IMR-90 (cell line): ENCODE data around the gene XRCC5. TPM values are rescaled to one million over a fixed set of nuclear protein-coding genes. Genes with fewer than 3 reads are reported as not detected.

Source experiments
- ATAC-seq: fragments of 200-7000 bp; cut with Tn5 transposase; 2 replicates; pipeline ENCODE4 v1.9.1; 2020; ENCODE audit warnings: low read depth, mild to moderate bottlenecking, moderate library complexity
- BruUV-seq: library from RNA; stranded (reverse); fragments of 400-500 nt; replicated peaks from 2 replicates; lab custom pipeline; 2021; lab: Mats Ljungman, UMichigan
- CTCF ChIA-PET: fragments of 300-600 bp; formaldehyde crosslinking; extraction: SDS; loops from one replicate; lab custom pipeline; 2021; ENCODE audit warnings: antibody characterized with exemption; lab: Yijun Ruan, JAX
- POLR2A ChIA-PET: fragments of 300-600 bp; sonication (Branson Sonifier 250); formaldehyde crosslinking; loops from one replicate; lab custom pipeline; 2022; ENCODE audit warnings: antibody characterized with exemption; ENCODE audit not compliant: unreplicated experiment; lab: Charles Lee
- DNase-seq: peaks from one replicate; pipeline ENCODE4 v3.0.0; 2013
- H2AFZ ChIP-seq: replicated peaks from 2 replicates; pipeline ENCODE3; 2013; ENCODE audit warnings: low read length, mild to moderate bottlenecking; ENCODE audit not compliant: poor library complexity
- H2AK5ac ChIP-seq: 2 replicates; pipeline ENCODE4 v1.6.1; 2013; ENCODE audit warnings: low read depth, low read length, inconsistent platforms
- H2AK9ac ChIP-seq: replicated peaks from 2 replicates; pipeline ENCODE3; 2013; ENCODE audit warnings: mild to moderate bottlenecking, low read depth, low read length, moderate library complexity; ENCODE audit not compliant: poor library complexity
- H2BK120ac ChIP-seq: 2 replicates; pipeline ENCODE4 v1.6.1; 2013; ENCODE audit warnings: low read depth, low read length, inconsistent platforms
- H2BK15ac ChIP-seq: 3 replicates; pipeline ENCODE4 v1.6.1; 2013; ENCODE audit warnings: low read depth, low read length, inconsistent platforms
- H2BK20ac ChIP-seq: 2 replicates; pipeline ENCODE4 v1.6.1; 2013; ENCODE audit warnings: low read depth, mild to moderate bottlenecking, inconsistent platforms, low read length, moderate library complexity
- H2BK5ac ChIP-seq: 2 replicates; pipeline ENCODE4 v1.6.1; 2013; ENCODE audit warnings: mild to moderate bottlenecking, low read depth, low read length, inconsistent platforms; ENCODE audit not compliant: poor library complexity, severe bottlenecking
- H3K14ac ChIP-seq: replicated peaks from 2 replicates; pipeline ENCODE4 v1.6.1; 2013; ENCODE audit warnings: low read depth, low read length, inconsistent platforms
- H3K18ac ChIP-seq: 2 replicates; pipeline ENCODE4 v1.6.1; 2013; ENCODE audit warnings: low read depth, low read length, control low read depth
- H3K23ac ChIP-seq: 2 replicates; pipeline ENCODE4 v1.6.1; 2013; ENCODE audit warnings: low read depth, low read length, inconsistent platforms
- H3K27ac ChIP-seq: 2 replicates; pipeline ENCODE4 v1.5.1; 2013; ENCODE audit warnings: mild to moderate bottlenecking, control low read depth, low read length; ENCODE audit not compliant: insufficient read depth
- H3K27me3 ChIP-seq: 2 replicates; pipeline ENCODE4 v1.6.1; 2013; ENCODE audit warnings: low read length; ENCODE audit not compliant: control insufficient read depth, insufficient read depth
- H3K36me3 ChIP-seq: 2 replicates; pipeline ENCODE4 v1.6.1; 2013; ENCODE audit warnings: low read length, mixed read lengths; ENCODE audit not compliant: control insufficient read depth, insufficient read depth
- H3K4ac ChIP-seq: 2 replicates; pipeline ENCODE4 v1.6.1; 2013; ENCODE audit warnings: low read depth, low read length, inconsistent platforms
- H3K4me1 ChIP-seq: 2 replicates; pipeline ENCODE4 v1.6.1; 2013; ENCODE audit warnings: low read length, mixed read lengths; ENCODE audit not compliant: control insufficient read depth, insufficient read depth
- H3K4me2 ChIP-seq: 2 replicates; pipeline ENCODE4 v1.6.1; 2013; ENCODE audit warnings: low read depth, mild to moderate bottlenecking, control low read depth, low read length, moderate library complexity
- H3K4me3 ChIP-seq: 2 replicates; pipeline ENCODE4 v1.5.1; 2013; ENCODE audit warnings: low read depth, mild to moderate bottlenecking, control low read depth, low read length, moderate library complexity; ENCODE audit not compliant: insufficient read depth
- H3K56ac ChIP-seq: 2 replicates; pipeline ENCODE4 v1.6.1; 2013; ENCODE audit warnings: low read length, inconsistent platforms; ENCODE audit not compliant: insufficient read depth; ENCODE audit errors: extremely low read depth
- H3K79me1 ChIP-seq, 2 experiments: 2 replicates each; pipeline ENCODE4 v1.6.1; 2013; ENCODE audit warnings: low read length in 2 of 2, inconsistent platforms in 1 of 2, low read depth in 1 of 2
- H3K9ac ChIP-seq: 2 replicates; pipeline ENCODE4 v1.6.1; 2013; ENCODE audit warnings: low read depth, low read length, control low read depth
- H3K9me1 ChIP-seq: 2 replicates; pipeline ENCODE4 v1.6.1; 2013; ENCODE audit warnings: low read length, inconsistent platforms; ENCODE audit not compliant: insufficient read depth
- H3K9me3 ChIP-seq: 2 replicates; pipeline ENCODE4 v1.6.1; 2013; ENCODE audit warnings: low read length; ENCODE audit not compliant: control insufficient read depth, insufficient read depth
- H4K20me1 ChIP-seq: 2 replicates; pipeline ENCODE4 v1.6.1; 2013; ENCODE audit warnings: low read length, inconsistent platforms; ENCODE audit not compliant: insufficient read depth
- H4K5ac ChIP-seq: 2 replicates; pipeline ENCODE4 v1.6.1; 2013; ENCODE audit warnings: mild to moderate bottlenecking, low read depth, low read length, control low read depth
- H4K8ac ChIP-seq, 2 experiments: 2 replicates each; pipeline ENCODE4 v1.6.1; 2013; ENCODE audit warnings: low read depth in 2 of 2, low read length in 2 of 2, control low read depth in 1 of 2, inconsistent platforms in 1 of 2
- H4K91ac ChIP-seq: 2 replicates; pipeline ENCODE4 v1.6.1; 2013; ENCODE audit warnings: low read depth, low read length, inconsistent platforms; ENCODE audit not compliant: insufficient read depth
- BHLHE40 ChIP-seq: fragments of 150-350 bp; IDR thresholded peaks from 2 replicates; pipeline ENCODE4 v1.6.1; 2016; ENCODE audit warnings: mild to moderate bottlenecking, low read depth, low read length
- CEBPB ChIP-seq: IDR thresholded peaks from 2 replicates; pipeline ENCODE4 v1.6.1; 2012; ENCODE audit warnings: low read depth, low read length, improper control_type of control experiment
- FOS ChIP-seq: fragments of 150-350 bp; IDR thresholded peaks from 2 replicates; pipeline ENCODE4 v1.6.1; 2016; ENCODE audit warnings: low read depth, low read length
- MAZ ChIP-seq: IDR thresholded peaks from 2 replicates; pipeline ENCODE4 v1.6.1; 2012; ENCODE audit warnings: low read depth, mild to moderate bottlenecking, low read length, improper control_type of control experiment, moderate library complexity, borderline replicate concordance
- MXI1 ChIP-seq: IDR thresholded peaks from 2 replicates; pipeline ENCODE4 v1.6.1; 2012; ENCODE audit warnings: low read depth, mild to moderate bottlenecking, low read length, moderate library complexity, borderline replicate concordance
- RAD21 ChIP-seq: IDR thresholded peaks from 2 replicates; pipeline ENCODE4 v1.6.1; 2012; ENCODE audit warnings: low read length, improper control_type of control experiment
- RCOR1 ChIP-seq: IDR thresholded peaks from 2 replicates; pipeline ENCODE4 v1.6.1; 2012; ENCODE audit warnings: mild to moderate bottlenecking, low read length, improper control_type of control experiment; ENCODE audit not compliant: insufficient replicate concordance
- WGBS, 2 experiments: methylation state at CpG; one replicate each; pipeline versions ENCODE4 v1.1.5 to v1.1.7; 2013; ENCODE audit warnings: missing lambda C conversion rate in 2 of 2; ENCODE audit not compliant: insufficient read length in 1 of 2; ENCODE audit errors: extremely low coverage in 2 of 2; 5-methylcytosine and 5-hydroxymethylcytosine counted together
- dilution Hi-C: fragments of 300-500 bp; cut with HindIII; formaldehyde crosslinking; loops from one replicate; pipeline ENCODE4 v1.14.3; 2018; ENCODE audit warnings: low sequenced_read_pairs; ENCODE audit not compliant: unreplicated experiment
- in situ Hi-C: fragments of 300-500 bp; cut with MboI; formaldehyde crosslinking; loops from 3 replicates; pipeline ENCODE4 v1.14.3; 2019; ENCODE audit warnings: low sequenced_read_pairs, inconsistent platforms, mixed read lengths
- intact Hi-C: fragments of 100-400 bp; cut with micrococcal nuclease; formaldehyde crosslinking; loops from 2 replicates; pipeline ENCODE4 v1.10.0; 2022
- polyA plus RNA-seq, 3 experiments: library from polyadenylated mRNA; depleted of rRNA; stranded (reverse); fragments of >200 nt; gene quantifications; 2 replicates each; pipeline ENCODE4 v1.2.3, GENCODE V29; 2012; ENCODE audit warnings: low replicate concordance in 1 of 3
- total RNA-seq: library from RNA; depleted of rRNA; stranded (reverse); fragments of >200 nt; gene quantifications from 2 replicates; pipeline ENCODE4 v1.2.3, GENCODE V29; 2012
- TF ChIP-seq, protein P1 (sequence below): fragments of 150-350 bp; IDR thresholded peaks from 2 replicates; pipeline ENCODE4 v1.6.1; 2016; ENCODE audit warnings: low read depth, mild to moderate bottlenecking, low read length, moderate library complexity, borderline replicate concordance
- TF ChIP-seq, protein P2 (sequence below): fragments of 150-350 bp; IDR thresholded peaks from 2 replicates; pipeline ENCODE4 v1.6.1; 2017; ENCODE audit warnings: mild to moderate bottlenecking, antibody characterized with exemption, low read length, low read depth

XRCC5 gene
- total and polyA plus RNA-seq, 2 of the 4 experiments (the other 2 are of a cell fraction): 144 to 509 TPM

DNA sequence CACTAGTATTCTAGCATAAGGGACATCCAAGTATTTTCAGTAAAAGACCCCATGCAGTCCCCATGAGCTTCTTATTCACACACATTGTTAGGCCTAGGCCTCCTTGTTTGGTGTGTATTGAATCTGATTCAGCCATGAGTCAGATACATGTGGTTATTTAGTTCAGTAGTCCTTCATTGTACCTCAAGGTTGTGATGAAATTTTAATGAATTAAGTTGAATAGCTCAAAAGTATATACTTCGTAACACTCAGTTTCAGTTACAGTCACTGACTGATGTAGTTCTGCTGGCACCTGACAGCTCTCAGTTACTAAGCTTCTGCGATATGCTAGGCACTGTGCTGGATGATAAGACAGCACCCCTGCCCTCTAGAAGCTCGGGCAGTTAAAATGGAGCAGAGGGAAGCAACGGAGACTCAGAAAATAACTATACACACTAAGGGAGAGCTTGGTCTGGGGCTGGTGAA lies 86.4 kb downstream of the XRCC5 start:
- H4K8ac ChIP-seq: no peak overlapping the region
- H3K56ac ChIP-seq: no peak overlapping the region
- WGBS, 2 experiments: no CpG with 5 or more reads among the region's 4 CpGs
- dilution Hi-C loops (no loop called here), in situ Hi-C loops (no loop called here), intact Hi-C loops (no loop called here)
- H4K5ac ChIP-seq: no peak overlapping the region
- peak overlapping the region; percentile 73 for H2BK5ac ChIP-seq
- DNase-seq: peak; percentile 94
- H4K91ac ChIP-seq: no peak overlapping the region
- peaks cover 3% of the 10 kb centered on the region; the same call in 1 of the 2 replicates for H4K20me1 ChIP-seq
- no peak; the same call in 1 of the 2 replicates for TF ChIP-seq BHLHE40
- no peak for TF ChIP-seq RAD21
- peak; percentile 69 for TF ChIP-seq CEBPB
- TF ChIP-seq FOS: peak; percentile 83
- TF ChIP-seq, protein P1, sequence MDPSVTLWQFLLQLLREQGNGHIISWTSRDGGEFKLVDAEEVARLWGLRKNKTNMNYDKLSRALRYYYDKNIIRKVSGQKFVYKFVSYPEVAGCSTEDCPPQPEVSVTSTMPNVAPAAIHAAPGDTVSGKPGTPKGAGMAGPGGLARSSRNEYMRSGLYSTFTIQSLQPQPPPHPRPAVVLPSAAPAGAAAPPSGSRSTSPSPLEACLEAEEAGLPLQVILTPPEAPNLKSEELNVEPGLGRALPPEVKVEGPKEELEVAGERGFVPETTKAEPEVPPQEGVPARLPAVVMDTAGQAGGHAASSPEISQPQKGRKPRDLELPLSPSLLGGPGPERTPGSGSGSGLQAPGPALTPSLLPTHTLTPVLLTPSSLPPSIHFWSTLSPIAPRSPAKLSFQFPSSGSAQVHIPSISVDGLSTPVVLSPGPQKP: no peak
- TF ChIP-seq MAZ: no peak
- no peak for TF ChIP-seq RCOR1
- no peak for TF ChIP-seq MXI1
- TF ChIP-seq, protein P2, sequence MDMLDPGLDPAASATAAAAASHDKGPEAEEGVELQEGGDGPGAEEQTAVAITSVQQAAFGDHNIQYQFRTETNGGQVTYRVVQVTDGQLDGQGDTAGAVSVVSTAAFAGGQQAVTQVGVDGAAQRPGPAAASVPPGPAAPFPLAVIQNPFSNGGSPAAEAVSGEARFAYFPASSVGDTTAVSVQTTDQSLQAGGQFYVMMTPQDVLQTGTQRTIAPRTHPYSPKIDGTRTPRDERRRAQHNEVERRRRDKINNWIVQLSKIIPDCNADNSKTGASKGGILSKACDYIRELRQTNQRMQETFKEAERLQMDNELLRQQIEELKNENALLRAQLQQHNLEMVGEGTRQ: no peak
- no TSS peak for BruUV-seq
- no peak overlapping the region for H3K9ac ChIP-seq
- peaks cover 32 to 50% of the 10 kb centered on the region in 2 experiments for H3K79me1 ChIP-seq
- peak; percentile 94 for ATAC-seq
- H2AK5ac ChIP-seq: no peak overlapping the region
- no peak overlapping the region for H3K4me3 ChIP-seq
- no peak overlapping the region for H3K23ac ChIP-seq
- no peaks in the 10 kb centered on the region for H3K9me3 ChIP-seq
- no peak overlapping the region for H2BK20ac ChIP-seq
- H3K27me3 ChIP-seq: no peaks in the 10 kb centered on the region
- H2BK15ac ChIP-seq: no peak overlapping the region
- no peak overlapping the region for H2AFZ ChIP-seq
- no peak overlapping the region for H2BK120ac ChIP-seq
- H3K9me1 ChIP-seq: peaks cover 8% of the 10 kb centered on the region; the same call in 1 of the 2 replicates
- H2AK9ac ChIP-seq: no peak overlapping the region
- H3K4ac ChIP-seq: peak overlapping the region; percentile 17; the same call in 1 of the 2 replicates
- H3K4me1 ChIP-seq: peaks cover 8% of the 10 kb centered on the region
- H3K4me2 ChIP-seq: peak overlapping the region; percentile 66
- H3K14ac ChIP-seq: no peak overlapping the region; the same call in 1 of the 2 replicates
- H3K18ac ChIP-seq: no peak overlapping the region
- no peak overlapping the region for H3K27ac ChIP-seq
- ChIA-PET CTCF (no interaction called here), POLR2A (no interaction called here)
- H3K36me3 ChIP-seq: peaks cover 22% of the 10 kb centered on the region
